Ishikawa (cell line): ENCODE data around the gene ARHGEF5.

Source experiments
- CEBPB ChIP-seq: IDR thresholded peaks from 2 replicates; pipeline ENCODE4 v1.6.1; 2012
- CREB1 ChIP-seq: IDR thresholded peaks from 2 replicates; pipeline ENCODE4 v1.6.1; 2012; ENCODE audit warnings: low read depth
- EGR1 ChIP-seq: IDR thresholded peaks from 2 replicates; pipeline ENCODE4 v1.6.1; 2012
- EP300 ChIP-seq: IDR thresholded peaks from 2 replicates; pipeline ENCODE4 v1.6.1; 2012; ENCODE audit warnings: borderline replicate concordance
- FOXM1 ChIP-seq: IDR thresholded peaks from 2 replicates; pipeline ENCODE4 v1.6.1; 2012; ENCODE audit warnings: low read depth, borderline replicate concordance
- MAX ChIP-seq: IDR thresholded peaks from 2 replicates; pipeline ENCODE4 v1.6.1; 2012
- NFIC ChIP-seq: IDR thresholded peaks from 2 replicates; pipeline ENCODE4 v1.6.1; 2012
- RAD21 ChIP-seq: IDR thresholded peaks from 2 replicates; pipeline ENCODE4 v1.6.1; 2012; ENCODE audit warnings: low read depth
- REST ChIP-seq: IDR thresholded peaks from 2 replicates; pipeline ENCODE4 v1.6.1; 2012; ENCODE audit warnings: low read depth, mild to moderate bottlenecking
- TAF1 ChIP-seq: IDR thresholded peaks from 2 replicates; pipeline ENCODE4 v1.6.1; 2012; ENCODE audit warnings: low read depth, mild to moderate bottlenecking
- TCF12 ChIP-seq: IDR thresholded peaks from 2 replicates; pipeline ENCODE4 v1.6.1; 2012; ENCODE audit warnings: low read depth
- TEAD4 ChIP-seq: IDR thresholded peaks from 2 replicates; pipeline ENCODE4 v1.6.1; 2012
- YY1 ChIP-seq: IDR thresholded peaks from 2 replicates; pipeline ENCODE4 v1.6.1; 2012; ENCODE audit warnings: low read depth
- ZBTB7A ChIP-seq: IDR thresholded peaks from 2 replicates; pipeline ENCODE4 v1.6.1; 2012; ENCODE audit warnings: low read depth
- TF ChIP-seq, protein P1 (sequence below): IDR thresholded peaks from 2 replicates; pipeline ENCODE4 v1.6.1; 2012

ARHGEF5 gene

GRCh38 chr7:144398911-144399310, 43.7 kb downstream of the ARHGEF5 start:
- TF ChIP-seq FOXM1 = no peak
- TF ChIP-seq CREB1 = no peak
- TF ChIP-seq EP300 = no peak
- no peak for TF ChIP-seq EGR1
- TF ChIP-seq RAD21 = no peak

GRCh38 chr7:144399946-144400345, 44.7 kb downstream of the ARHGEF5 start:
- TF ChIP-seq TEAD4 (no peak), TCF12 (no peak), RAD21 (no peak), NFIC (no peak), EP300 (no peak), EGR1 (no peak), CEBPB (no peak), ZBTB7A (no peak), TAF1 (no peak), REST (no peak)
- TF ChIP-seq, protein P1, sequence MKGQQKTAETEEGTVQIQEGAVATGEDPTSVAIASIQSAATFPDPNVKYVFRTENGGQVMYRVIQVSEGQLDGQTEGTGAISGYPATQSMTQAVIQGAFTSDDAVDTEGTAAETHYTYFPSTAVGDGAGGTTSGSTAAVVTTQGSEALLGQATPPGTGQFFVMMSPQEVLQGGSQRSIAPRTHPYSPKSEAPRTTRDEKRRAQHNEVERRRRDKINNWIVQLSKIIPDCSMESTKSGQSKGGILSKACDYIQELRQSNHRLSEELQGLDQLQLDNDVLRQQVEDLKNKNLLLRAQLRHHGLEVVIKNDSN = no peak

GRCh38 chr7:144401490-144401889, 46.3 kb downstream of the ARHGEF5 start:
- TF ChIP-seq FOXM1 (no peak), EGR1 (no peak), EP300 (no peak), RAD21 (no peak), MAX (no peak), YY1 (no peak), TEAD4 (no peak), TAF1 (no peak), CREB1 (no peak), NFIC (no peak), TCF12 (no peak)
- TF ChIP-seq, protein P1 = no peak

- TF ChIP-seq YY1 (no peak), NFIC (no peak), CEBPB (no peak), EGR1 (no peak), TCF12 (no peak), REST (no peak), MAX (no peak), ZBTB7A (no peak), TEAD4 (no peak), FOXM1 (no peak), TAF1 (no peak), RAD21 (no peak), EP300 (no peak)
- TF ChIP-seq, protein P1 = no peak
Measured at GRCh38 chr7:144403102-144403501, 47.9 kb downstream of the ARHGEF5 start.

DNA sequence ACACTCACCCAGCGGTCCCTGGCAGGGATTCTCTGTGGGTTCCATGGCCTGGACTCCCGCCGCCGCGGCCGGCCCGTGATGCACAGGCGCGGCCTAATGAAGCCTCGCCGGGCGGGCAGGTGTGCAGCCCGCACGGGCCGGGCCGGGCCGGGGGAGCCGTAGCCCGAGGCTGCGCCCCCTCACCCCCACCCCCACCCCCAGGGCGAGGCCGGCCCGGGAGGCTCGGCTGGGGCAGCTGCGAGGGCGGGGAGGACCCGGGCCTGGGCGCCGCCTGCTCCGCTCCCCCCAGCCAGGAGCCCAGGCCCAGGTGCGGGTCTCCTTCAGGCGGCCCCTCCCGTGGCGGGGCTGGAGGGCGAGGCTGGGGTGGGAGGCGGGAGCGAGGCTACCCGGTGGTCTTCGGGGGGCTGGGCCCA, 48.5 kb downstream of the ARHGEF5 start, which contains the start of gene NOBOX:
NOBOX (minus strand) TSS at position 45 of the 413 bp plus-strand sequence.
- TF ChIP-seq, protein P1 = no peak
- TF ChIP-seq TCF12 (no peak), RAD21 (no peak)

DNA sequence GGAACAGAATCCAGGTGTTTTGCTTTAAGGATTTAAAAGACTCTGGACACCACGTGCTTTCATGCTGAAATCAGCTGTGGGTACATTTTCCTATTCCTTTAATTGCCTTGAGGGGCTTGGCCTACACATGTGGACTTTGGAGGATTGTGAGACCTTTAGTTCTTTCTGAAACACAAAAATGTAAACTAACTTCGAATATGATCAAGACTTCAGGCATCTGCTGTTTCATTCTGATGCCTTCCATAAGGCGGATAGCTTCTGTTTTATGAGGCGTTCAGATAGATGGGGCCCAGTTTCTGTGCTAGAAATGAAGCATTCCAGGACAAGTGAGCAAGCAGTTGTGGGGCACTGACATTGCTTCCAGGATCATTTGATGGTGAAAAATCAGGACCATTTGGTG, 49.7 kb downstream of the ARHGEF5 start:
- TF ChIP-seq MAX (no peak), YY1 (no peak), TAF1 (no peak), NFIC (no peak), EGR1 (no peak), RAD21 (no peak), CREB1 (no peak), TEAD4 (no peak), ZBTB7A (no peak), CEBPB (no peak), FOXM1 (no peak), REST (no peak), EP300 (no peak), TCF12 (no peak)
- TF ChIP-seq, protein P1 = no peak
